ENCODE measurements around the gene EPYC. TPM values are rescaled to one million over a fixed set of nuclear protein-coding genes. Genes with fewer than 3 reads are reported as not detected.
A peak's percentile ranks its signal among the peaks of the same experiment; 100 is the strongest.

The EPYC gene
- total and polyA plus RNA-seq, 2 experiments from 2014 or later = not detected

DNA sequence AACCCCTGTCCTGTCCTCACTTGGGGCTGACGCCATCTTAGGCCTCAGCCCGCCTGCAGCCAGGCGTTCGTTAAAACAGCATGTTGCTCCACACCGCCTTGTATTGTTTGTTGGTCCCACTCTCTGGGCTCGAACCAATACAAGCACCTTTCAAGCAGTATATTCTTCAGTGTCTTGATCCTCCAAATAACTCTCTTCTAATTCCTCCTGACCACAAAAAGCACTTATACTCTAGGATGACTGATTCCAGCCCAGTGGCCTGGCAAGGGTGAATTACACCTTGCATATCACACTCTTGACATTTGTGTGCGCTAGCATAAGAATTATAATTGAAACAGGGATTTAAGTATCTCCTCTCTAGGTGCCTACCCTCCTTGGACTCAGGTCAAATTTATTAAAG lies 56.9 kb downstream of the EPYC start (continued):
- TF ChIP-seq, protein P1, sequence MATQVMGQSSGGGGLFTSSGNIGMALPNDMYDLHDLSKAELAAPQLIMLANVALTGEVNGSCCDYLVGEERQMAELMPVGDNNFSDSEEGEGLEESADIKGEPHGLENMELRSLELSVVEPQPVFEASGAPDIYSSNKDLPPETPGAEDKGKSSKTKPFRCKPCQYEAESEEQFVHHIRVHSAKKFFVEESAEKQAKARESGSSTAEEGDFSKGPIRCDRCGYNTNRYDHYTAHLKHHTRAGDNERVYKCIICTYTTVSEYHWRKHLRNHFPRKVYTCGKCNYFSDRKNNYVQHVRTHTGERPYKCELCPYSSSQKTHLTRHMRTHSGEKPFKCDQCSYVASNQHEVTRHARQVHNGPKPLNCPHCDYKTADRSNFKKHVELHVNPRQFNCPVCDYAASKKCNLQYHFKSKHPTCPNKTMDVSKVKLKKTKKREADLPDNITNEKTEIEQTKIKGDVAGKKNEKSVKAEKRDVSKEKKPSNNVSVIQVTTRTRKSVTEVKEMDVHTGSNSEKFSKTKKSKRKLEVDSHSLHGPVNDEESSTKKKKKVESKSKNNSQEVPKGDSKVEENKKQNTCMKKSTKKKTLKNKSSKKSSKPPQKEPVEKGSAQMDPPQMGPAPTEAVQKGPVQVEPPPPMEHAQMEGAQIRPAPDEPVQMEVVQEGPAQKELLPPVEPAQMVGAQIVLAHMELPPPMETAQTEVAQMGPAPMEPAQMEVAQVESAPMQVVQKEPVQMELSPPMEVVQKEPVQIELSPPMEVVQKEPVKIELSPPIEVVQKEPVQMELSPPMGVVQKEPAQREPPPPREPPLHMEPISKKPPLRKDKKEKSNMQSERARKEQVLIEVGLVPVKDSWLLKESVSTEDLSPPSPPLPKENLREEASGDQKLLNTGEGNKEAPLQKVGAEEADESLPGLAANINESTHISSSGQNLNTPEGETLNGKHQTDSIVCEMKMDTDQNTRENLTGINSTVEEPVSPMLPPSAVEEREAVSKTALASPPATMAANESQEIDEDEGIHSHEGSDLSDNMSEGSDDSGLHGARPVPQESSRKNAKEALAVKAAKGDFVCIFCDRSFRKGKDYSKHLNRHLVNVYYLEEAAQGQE (IDR thresholded peaks at IDR 0.05; ENCODE audit: unreplicated experiment) = no peak
- TF ChIP-seq ZNF114 (CRISPR knock-in tag; IDR thresholded peaks at IDR 0.05) = no peak
- TF ChIP-seq, protein P2, sequence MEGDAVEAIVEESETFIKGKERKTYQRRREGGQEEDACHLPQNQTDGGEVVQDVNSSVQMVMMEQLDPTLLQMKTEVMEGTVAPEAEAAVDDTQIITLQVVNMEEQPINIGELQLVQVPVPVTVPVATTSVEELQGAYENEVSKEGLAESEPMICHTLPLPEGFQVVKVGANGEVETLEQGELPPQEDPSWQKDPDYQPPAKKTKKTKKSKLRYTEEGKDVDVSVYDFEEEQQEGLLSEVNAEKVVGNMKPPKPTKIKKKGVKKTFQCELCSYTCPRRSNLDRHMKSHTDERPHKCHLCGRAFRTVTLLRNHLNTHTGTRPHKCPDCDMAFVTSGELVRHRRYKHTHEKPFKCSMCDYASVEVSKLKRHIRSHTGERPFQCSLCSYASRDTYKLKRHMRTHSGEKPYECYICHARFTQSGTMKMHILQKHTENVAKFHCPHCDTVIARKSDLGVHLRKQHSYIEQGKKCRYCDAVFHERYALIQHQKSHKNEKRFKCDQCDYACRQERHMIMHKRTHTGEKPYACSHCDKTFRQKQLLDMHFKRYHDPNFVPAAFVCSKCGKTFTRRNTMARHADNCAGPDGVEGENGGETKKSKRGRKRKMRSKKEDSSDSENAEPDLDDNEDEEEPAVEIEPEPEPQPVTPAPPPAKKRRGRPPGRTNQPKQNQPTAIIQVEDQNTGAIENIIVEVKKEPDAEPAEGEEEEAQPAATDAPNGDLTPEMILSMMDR (conservative IDR thresholded peaks at IDR 0.05; ENCODE audit: low read depth in 2 of 2) = no peak

DNA sequence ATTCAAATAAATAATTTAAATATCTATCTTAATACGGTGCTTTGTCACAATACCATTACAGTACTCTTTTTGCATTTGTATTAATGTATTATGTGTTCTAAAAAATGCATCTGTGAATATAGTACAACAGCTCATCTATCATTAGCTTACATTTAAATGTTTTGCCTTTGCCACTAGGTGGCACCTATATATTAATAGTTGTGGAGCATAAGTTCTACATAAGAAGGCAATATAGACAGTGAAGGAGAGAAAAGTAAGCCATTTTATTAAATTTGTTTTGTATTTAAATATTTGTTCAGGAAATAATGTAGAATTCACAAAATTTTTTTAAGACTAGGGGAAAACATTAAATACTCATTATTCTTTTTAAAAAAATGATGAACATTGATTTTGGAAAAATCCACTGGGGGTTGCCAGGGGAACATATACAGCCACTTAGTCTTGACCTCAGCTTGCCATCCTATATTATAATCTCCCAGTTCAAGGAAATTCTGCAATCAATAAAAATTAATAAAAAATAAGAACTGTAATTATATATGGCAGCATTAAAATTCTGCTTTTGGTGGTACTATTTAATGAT lies 59.6 kb downstream of the EPYC start:
- Histone ChIP-seq H3K79me2 (replicated peaks; ENCODE audit: insufficient read depth) (no peaks in the 10 kb centered on the region), H3K4me3 (no peak overlapping the region), H3F3A (replicated peaks; ENCODE audit: low read depth) (no peaks in the 10 kb centered on the region), H3K36me3 (ENCODE audit: insufficient read depth) (no peaks in the 10 kb centered on the region), H3K4me1 (ENCODE audit: insufficient read depth) (no peaks in the 10 kb centered on the region), H3K4me2 (no peak overlapping the region), H3K9me2 (ENCODE audit: insufficient read depth) (no peaks in the 10 kb centered on the region), H2AFZ (no peak overlapping the region), H3K27me3 (ENCODE audit: insufficient read depth) (no peaks in the 10 kb centered on the region), H3K27ac (ENCODE audit: low read depth) (no peak overlapping the region), H4K20me1 (replicated peaks; ENCODE audit: insufficient read depth) (no peaks in the 10 kb centered on the region)
- peaks cover 4% of the 10 kb centered on the region; the same call in 2 of the 3 replicates for H3K4me1 Mint-ChIP-seq
- H3K4me3 Mint-ChIP-seq = no peak overlapping the region
- no peak for ATAC-seq
- no peak overlapping the region for H3K27ac Mint-ChIP-seq
- DNase-seq (ENCODE audit: low spot score) = peak; percentile 20
- no peaks in the 10 kb centered on the region for H3K36me3 Mint-ChIP-seq (ENCODE audit: low read depth)
- TF ChIP-seq EZH2 (IDR thresholded peaks at IDR 0.05; ENCODE audit: low read depth, unreplicated experiment) (no peak), JUNB (IDR thresholded peaks at IDR 0.05; ENCODE audit: unreplicated experiment) (no peak), ZNF114 (CRISPR knock-in tag; IDR thresholded peaks at IDR 0.05) (no peak), CREB1 (CRISPR knock-in tag; IDR thresholded peaks at IDR 0.05; ENCODE audit: low read depth) (no peak), STAT1 (IDR thresholded peaks at IDR 0.05; ENCODE audit: unreplicated experiment) (no peak), ZNF331 (CRISPR knock-in tag; IDR thresholded peaks at IDR 0.05; ENCODE audit: low read depth) (no peak), POLR2AphosphoS5 (IDR thresholded peaks at IDR 0.05; ENCODE audit: low read depth) (no peak)
- TF ChIP-seq, protein P2 (conservative IDR thresholded peaks at IDR 0.05; ENCODE audit: low read depth in 2 of 2) = peak in 1 of 2 experiments; percentile 76; a peak in 3 of 4 replicates
- TF ChIP-seq, protein P3, sequence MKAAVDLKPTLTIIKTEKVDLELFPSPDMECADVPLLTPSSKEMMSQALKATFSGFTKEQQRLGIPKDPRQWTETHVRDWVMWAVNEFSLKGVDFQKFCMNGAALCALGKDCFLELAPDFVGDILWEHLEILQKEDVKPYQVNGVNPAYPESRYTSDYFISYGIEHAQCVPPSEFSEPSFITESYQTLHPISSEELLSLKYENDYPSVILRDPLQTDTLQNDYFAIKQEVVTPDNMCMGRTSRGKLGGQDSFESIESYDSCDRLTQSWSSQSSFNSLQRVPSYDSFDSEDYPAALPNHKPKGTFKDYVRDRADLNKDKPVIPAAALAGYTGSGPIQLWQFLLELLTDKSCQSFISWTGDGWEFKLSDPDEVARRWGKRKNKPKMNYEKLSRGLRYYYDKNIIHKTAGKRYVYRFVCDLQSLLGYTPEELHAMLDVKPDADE (IDR thresholded peaks at IDR 0.05) = no peak
- no peaks in the 10 kb centered on the region for H3K27me3 Mint-ChIP-seq (ENCODE audit: insufficient read depth, low read depth, poor library complexity)
- no peaks in the 10 kb centered on the region for H3K9me3 Mint-ChIP-seq
